A673 (cell line): ENCODE measurements around the gene NFATC2.

Experiments used
- EZH2 ChIP-seq: fragments of 200-600 bp; sonication (generic); IDR thresholded peaks from 2 replicates; pipeline ENCODE4 v1.6.1; 2017; ENCODE audit warnings: borderline replicate concordance, low read depth, mild to moderate bottlenecking, mixed read lengths, antibody characterized with exemption, low read length; ENCODE audit not compliant: poor library complexity, severe bottlenecking
- TF ChIP-seq, protein P1 (sequence below): fragments of 300-800, 200-600 bp; sonication (generic); conservative IDR thresholded peaks from 2 replicates; pipeline ENCODE4 v1.5.1; 2017; ENCODE audit warnings: low read depth, mild to moderate bottlenecking, antibody characterized with exemption, low read length, moderate library complexity, mixed read lengths

DNA sequence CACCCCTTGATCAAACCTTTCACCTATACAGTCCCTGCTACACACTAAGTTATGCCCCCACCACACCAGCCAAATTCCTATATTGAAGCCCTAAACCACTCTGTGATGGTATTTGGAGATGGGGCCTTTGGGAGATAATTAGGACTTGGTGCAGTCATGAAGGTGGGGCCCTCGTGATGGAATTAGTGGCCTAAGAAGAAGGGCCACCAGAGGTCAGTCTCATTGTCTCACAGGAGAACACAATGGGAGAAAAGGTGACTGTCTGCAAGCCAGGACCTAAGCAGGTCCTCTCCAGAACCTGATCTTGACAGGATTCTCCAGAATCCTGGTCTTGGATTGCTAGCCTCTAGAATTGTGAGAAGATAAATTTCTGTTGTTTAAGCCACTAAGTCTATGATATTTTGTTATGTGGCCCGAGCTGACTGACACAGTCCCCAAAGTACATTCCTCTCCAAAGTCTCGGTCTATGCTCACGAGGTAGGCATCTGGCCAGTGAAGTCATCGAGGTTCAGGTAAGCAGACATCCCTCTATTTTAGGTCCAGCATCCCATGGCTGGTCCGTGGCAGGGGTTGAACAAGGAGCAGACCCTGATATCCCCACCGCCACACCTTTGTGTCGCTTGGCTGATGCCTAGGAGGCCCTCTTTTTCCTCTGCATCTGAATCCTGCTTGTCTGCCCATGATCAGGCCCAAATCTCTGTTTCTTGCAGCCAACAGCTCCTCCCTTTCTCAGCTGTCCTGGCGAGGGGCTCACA lies 138.9 kb downstream of the NFATC2 start:
- TF ChIP-seq, protein P1, sequence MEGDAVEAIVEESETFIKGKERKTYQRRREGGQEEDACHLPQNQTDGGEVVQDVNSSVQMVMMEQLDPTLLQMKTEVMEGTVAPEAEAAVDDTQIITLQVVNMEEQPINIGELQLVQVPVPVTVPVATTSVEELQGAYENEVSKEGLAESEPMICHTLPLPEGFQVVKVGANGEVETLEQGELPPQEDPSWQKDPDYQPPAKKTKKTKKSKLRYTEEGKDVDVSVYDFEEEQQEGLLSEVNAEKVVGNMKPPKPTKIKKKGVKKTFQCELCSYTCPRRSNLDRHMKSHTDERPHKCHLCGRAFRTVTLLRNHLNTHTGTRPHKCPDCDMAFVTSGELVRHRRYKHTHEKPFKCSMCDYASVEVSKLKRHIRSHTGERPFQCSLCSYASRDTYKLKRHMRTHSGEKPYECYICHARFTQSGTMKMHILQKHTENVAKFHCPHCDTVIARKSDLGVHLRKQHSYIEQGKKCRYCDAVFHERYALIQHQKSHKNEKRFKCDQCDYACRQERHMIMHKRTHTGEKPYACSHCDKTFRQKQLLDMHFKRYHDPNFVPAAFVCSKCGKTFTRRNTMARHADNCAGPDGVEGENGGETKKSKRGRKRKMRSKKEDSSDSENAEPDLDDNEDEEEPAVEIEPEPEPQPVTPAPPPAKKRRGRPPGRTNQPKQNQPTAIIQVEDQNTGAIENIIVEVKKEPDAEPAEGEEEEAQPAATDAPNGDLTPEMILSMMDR = no peak
- no peak for TF ChIP-seq EZH2
